ENCODE measurements around the gene KIF15.

- TF ChIP-seq, protein P1, sequence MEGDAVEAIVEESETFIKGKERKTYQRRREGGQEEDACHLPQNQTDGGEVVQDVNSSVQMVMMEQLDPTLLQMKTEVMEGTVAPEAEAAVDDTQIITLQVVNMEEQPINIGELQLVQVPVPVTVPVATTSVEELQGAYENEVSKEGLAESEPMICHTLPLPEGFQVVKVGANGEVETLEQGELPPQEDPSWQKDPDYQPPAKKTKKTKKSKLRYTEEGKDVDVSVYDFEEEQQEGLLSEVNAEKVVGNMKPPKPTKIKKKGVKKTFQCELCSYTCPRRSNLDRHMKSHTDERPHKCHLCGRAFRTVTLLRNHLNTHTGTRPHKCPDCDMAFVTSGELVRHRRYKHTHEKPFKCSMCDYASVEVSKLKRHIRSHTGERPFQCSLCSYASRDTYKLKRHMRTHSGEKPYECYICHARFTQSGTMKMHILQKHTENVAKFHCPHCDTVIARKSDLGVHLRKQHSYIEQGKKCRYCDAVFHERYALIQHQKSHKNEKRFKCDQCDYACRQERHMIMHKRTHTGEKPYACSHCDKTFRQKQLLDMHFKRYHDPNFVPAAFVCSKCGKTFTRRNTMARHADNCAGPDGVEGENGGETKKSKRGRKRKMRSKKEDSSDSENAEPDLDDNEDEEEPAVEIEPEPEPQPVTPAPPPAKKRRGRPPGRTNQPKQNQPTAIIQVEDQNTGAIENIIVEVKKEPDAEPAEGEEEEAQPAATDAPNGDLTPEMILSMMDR (IDR thresholded peaks at IDR 0.05; ENCODE audit: low read depth, low read length, poor library complexity, severe bottlenecking), result no peak
- TF ChIP-seq EZH2phosphoT487 (IDR thresholded peaks at IDR 0.05; ENCODE audit: borderline replicate concordance, low read length), result no peak
Observed at GRCh38 chr3:44761101-44761423, 532 bp upstream of the KIF15 start.
